Fibroblast of gingiva (primary cell): ENCODE results near the gene NUDT22.
A peak's percentile ranks its signal among the peaks of the same experiment; 100 is the strongest.

Experiments used
- DNase-seq: peaks from one replicate; pipeline ENCODE4 v3.0.0-alpha.2; 2011; ENCODE audit warnings: low read depth

NUDT22 gene

GRCh38 chr11:64207256-64208085 is 18.6 kb upstream of the NUDT22 start:
- DNase-seq: peak; percentile 74

GRCh38 chr11:64208086-64208795 is 17.8 kb upstream of the NUDT22 start:
- no peak for DNase-seq

- DNase-seq: no peak
These were observed 17.1 kb upstream of the NUDT22 start for GRCh38 chr11:64208796-64209562.

- no peak for DNase-seq
These were observed 16.6 kb upstream of the NUDT22 start for GRCh38 chr11:64209563-64209843.

GRCh38 chr11:64210301-64211020 is 15.6 kb upstream of the NUDT22 start:
- DNase-seq: no peak

- no peak for DNase-seq
These were observed 14.7 kb upstream of the NUDT22 start for GRCh38 chr11:64211181-64211872.

- DNase-seq: no peak
These were observed 9.2 kb upstream of the NUDT22 start for GRCh38 chr11:64216879-64217278.

GRCh38 chr11:64218628-64219353 is 7.3 kb upstream of the NUDT22 start:
- no peak for DNase-seq

- no peak for DNase-seq
These were observed 6.8 kb upstream of the NUDT22 start for GRCh38 chr11:64219354-64219684.

GRCh38 chr11:64219755-64220154 is 6.3 kb upstream of the NUDT22 start:
- no peak for DNase-seq

GRCh38 chr11:64220271-64220670 is 5.8 kb upstream of the NUDT22 start:
- no peak for DNase-seq

- no peak for DNase-seq
These were observed 5.3 kb upstream of the NUDT22 start for GRCh38 chr11:64220798-64221197.

GRCh38 chr11:64222651-64223000 is 3.4 kb upstream of the NUDT22 start:
- no peak for DNase-seq

GRCh38 chr11:64223001-64223651 is 2.9 kb upstream of the NUDT22 start:
- no peak for DNase-seq

GRCh38 chr11:64224151-64224890 is 1.8 kb upstream of the NUDT22 start:
- no peak for DNase-seq

GRCh38 chr11:64224891-64225607 is 1.0 kb upstream of the NUDT22 start:
- no peak for DNase-seq

GRCh38 chr11:64226507-64227051 is 505 bp downstream of the NUDT22 start:
- DNase-seq: no peak

GRCh38 chr11:64227405-64227956 is 1.4 kb downstream of the NUDT22 start:
- no peak for DNase-seq
